ENCODE data around the gene PIEZO1. TPM values are rescaled to one million over a fixed set of nuclear protein-coding genes. Genes with fewer than 3 reads are reported as not detected.

Gene PIEZO1
- total RNA-seq, 1 donor from 2014 or later, result 67.8 TPM

DNA sequence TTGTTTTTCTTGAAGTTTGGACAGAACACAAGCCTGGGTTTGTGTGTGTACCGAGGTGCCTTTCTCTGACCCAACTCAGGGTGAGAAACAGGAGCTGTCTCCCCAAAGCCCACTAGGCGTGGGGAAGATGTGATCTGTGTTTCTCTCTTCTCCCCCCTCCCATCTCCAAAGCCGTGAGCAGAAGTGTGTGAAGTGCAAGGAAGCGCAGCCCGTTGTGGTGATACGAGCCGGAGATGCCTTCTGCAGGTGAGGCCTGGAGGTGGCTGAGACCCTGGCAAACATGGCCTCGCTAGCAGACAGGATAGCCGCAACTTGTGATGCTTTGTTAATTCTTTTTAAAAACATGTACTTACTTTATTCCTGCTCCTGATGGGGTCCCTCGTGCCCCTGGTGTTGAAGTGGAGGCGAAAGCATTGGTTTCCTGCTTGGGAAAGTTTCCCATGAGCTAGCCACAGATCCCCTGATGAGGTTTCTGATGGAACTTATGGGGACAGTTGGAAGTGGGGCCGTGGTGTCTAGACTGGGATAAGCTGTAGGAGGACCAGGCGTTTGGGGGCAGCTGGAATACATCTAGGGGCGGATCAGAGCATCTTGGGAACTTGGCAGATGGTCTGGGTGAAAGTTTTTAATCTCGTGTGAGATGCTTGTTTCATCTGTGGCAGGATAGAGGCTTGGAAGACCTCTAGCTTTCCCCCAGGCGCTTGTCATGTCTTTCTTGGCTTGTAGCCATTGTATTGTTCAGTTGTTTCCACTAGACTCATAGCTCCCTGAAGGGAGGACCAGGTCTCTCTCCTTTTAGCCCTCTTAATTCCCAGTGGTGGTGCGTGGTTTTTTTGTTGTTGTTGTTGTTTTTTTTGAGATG, 77.8 kb downstream of the PIEZO1 start:
- ATAC-seq, result no peak
- DNase-seq (ENCODE audit: low spot score), result no peak

GRCh38 chr16:88706229-88706964, 78.6 kb downstream of the PIEZO1 start, which contains the start of the genes CTU2 and RNF166:
TSS of gene CTU2 (plus strand) at chr16:88706503. CDS start at chr16:88706531, 28 bp downstream.
TSS of gene RNF166 (minus strand) at chr16:88706408. CDS start at chr16:88706325, 83 bp downstream.
- ATAC-seq, result peak; percentile 88

GRCh38 chr16:88705801-88706228, 79.2 kb downstream of the PIEZO1 start:
- DNase-seq (ENCODE audit: low spot score), result no peak
- peak; percentile 36 for ATAC-seq

More at GRCh38 chr16:88706229-88706964, 78.6 kb downstream of the PIEZO1 start, which contains the start of the genes CTU2 and RNF166:
- peak; percentile 92 for DNase-seq (ENCODE audit: low spot score)

GRCh38 chr16:88705076-88705684, 79.8 kb downstream of the PIEZO1 start:
- ATAC-seq (no peak), DNase-seq (ENCODE audit: low spot score) (no peak)

DNA sequence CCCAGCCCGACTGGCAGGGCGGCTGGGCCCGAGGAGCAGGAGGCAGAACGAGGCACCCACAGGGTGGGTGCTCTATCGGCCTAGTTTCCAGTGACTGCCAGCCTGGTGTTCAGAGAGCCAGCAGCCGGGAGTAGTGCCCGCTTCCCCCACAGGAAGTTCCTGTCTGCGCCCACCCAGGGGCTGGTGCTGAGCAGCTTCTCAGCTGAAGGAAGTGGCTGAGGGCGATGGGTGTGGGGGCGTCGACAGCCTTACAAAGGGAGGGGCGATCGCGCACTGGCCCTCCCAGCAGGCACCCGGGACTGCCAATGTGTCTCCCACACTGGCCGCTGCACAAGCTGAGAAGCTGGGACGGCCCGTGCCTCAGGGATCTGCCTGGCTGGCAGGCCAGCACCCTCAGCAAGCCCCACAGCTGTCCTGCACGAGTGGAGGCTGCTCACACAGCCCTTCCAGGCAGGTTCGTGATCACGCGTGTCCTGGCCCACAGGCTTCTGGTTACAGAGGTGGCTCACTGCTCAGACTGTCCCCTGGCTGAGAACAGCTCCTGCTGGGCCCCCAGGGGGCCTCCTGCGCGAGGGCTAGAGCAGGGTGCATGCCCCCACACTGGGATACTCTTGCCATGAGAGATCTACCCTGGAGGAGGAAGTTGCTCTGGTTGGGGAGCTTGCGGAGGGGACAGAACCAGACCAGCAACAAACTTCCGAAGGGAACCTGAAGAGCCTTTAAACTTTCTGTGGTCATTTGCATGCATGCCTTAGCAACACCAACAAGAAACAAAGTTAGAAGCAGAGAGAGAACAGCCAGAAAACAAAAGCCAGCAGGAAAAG, 81.3 kb downstream of the PIEZO1 start:
- no peak for ATAC-seq
- DNase-seq (ENCODE audit: low spot score), result no peak

DNA sequence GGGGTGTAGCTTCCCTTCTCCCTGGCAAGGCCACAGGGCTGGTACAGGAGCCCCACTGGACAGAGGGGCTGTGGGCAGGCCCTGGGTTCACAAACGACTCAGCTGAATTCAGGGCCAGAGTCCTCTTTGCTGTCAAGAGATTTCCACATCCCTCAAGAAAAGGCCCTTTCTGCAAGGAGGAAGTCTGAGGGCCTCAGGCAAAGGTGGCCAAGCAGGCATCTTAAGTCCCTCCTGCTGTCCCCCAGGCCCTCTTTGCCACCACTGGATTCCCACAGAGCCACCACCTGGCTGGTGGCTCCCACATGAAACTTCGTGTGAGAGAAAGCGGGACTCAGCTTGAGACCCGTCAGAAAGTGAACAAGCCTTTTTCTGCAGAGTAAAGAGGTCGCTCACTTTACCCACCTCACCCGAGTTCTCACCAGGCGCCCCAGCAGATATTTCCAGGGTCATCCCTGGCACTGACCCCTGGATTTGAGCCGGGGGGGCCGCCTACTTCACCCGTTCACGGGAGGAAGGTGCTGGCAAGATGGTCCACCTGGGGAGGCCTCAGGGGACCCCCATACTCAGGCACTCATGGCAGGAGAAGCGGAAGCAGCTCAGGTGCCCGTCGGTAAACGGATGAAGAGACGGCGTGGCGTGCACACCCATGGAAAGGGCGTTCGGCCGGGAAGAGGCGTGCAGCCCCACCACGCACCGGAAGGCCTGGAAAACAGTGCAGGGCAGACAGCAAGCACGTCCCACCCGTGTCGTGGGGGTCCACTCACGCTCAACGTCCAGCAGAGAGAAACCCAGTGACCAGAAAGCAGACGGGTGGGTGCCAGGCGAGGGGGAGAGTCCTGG, 82.4 kb downstream of the PIEZO1 start:
- no peak for DNase-seq (ENCODE audit: low spot score)
- no peak for ATAC-seq

- no peak for ATAC-seq
- DNase-seq (ENCODE audit: low spot score), result no peak
Observed at GRCh38 chr16:88701581-88702370, 83.2 kb downstream of the PIEZO1 start.

GRCh38 chr16:88700636-88701482, 84.2 kb downstream of the PIEZO1 start:
- DNase-seq (ENCODE audit: low spot score) (peak; percentile 82), ATAC-seq (peak; percentile 62)

DNA sequence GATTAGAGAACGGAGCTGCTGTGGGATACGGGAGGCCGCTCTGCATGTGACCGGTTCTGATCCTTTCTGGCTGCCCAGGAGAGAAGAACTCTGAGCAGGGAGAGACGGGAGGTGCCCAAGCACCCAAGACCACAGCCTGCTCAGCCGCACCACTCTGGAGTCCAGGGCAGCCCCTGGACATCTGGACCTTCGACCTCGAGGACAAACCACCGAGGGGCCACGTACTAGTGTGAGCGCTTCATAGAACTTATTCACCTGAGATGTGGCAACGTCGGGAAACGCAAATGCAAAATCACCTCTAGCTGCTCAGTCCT, 84.7 kb downstream of the PIEZO1 start:
- DNase-seq (ENCODE audit: low spot score) (no peak), ATAC-seq (no peak)

- no peak for DNase-seq (ENCODE audit: low spot score)
- ATAC-seq, result no peak
Observed at GRCh38 chr16:88699180-88699579, 85.8 kb downstream of the PIEZO1 start.

GRCh38 chr16:88698646-88699045, 86.4 kb downstream of the PIEZO1 start:
- no peak for DNase-seq (ENCODE audit: low spot score)
- no peak for ATAC-seq

- ATAC-seq, result peak; percentile 37
- no peak for DNase-seq (ENCODE audit: low spot score)
Observed at GRCh38 chr16:88697831-88698615, 87.0 kb downstream of the PIEZO1 start.

DNA sequence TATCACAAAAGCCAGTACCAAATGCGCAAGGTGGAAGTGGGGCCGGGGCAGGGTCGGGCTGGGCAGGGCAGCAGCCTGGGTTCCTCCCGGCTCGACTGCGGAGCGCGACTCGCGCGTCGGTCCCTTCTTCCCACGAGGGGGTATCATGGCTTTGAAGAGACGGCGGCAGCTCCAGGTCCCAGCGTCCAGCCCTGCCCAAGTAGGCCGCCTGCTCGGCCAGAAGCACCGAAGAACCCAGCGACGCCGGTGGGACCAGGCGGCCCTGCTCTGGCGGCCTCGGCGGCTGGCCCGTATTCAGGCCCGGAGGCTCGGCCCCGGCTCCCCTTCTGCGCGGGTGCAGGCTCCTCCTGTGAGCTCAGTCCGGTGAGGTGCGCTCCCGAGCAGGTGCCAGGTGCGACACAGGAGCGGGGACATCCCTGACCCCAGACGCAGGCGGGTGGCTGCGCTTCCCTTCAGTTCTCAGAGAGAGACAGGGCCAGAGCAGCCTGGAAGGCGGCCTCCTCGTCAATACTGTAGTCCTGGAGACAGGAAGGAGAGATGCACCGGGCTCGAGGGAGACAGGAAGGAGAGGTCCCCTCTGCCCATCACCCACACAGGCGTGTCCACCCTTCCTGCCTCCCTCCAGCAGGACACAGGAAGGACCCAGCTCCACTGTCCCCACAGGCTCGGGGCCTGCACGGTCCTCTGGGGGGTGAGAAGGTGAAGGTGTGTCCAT, 87.7 kb downstream of the PIEZO1 start:
- ATAC-seq, result peak; percentile 12
- DNase-seq (ENCODE audit: low spot score), result no peak

- no peak for DNase-seq (ENCODE audit: low spot score)
- ATAC-seq, result no peak
Observed at GRCh38 chr16:88696441-88696840, 88.6 kb downstream of the PIEZO1 start.

GRCh38 chr16:88695753-88696152, 89.3 kb downstream of the PIEZO1 start:
- ATAC-seq (no peak), DNase-seq (ENCODE audit: low spot score) (no peak)

GRCh38 chr16:88695218-88695617, 89.8 kb downstream of the PIEZO1 start:
- DNase-seq (ENCODE audit: low spot score) (no peak), ATAC-seq (no peak)
